GM18511 (cell line): ENCODE data around the gene MOB4.
A peak's percentile ranks its signal among the peaks of the same experiment; 100 is the strongest.
"Not testable (repeated sequence)": the region's sequence is repeated elsewhere in the genome, so short reads cannot be mapped to it uniquely, and the experiment has no call there.

Source experiments
- ATAC-seq: cut with Tn5 transposase; IDR thresholded peaks from one replicate; pipeline ENCODE4 v1.9.1; 2021; ENCODE audit warnings: mild to moderate bottlenecking, moderate library complexity; ENCODE audit not compliant: unreplicated experiment

Gene MOB4

DNA sequence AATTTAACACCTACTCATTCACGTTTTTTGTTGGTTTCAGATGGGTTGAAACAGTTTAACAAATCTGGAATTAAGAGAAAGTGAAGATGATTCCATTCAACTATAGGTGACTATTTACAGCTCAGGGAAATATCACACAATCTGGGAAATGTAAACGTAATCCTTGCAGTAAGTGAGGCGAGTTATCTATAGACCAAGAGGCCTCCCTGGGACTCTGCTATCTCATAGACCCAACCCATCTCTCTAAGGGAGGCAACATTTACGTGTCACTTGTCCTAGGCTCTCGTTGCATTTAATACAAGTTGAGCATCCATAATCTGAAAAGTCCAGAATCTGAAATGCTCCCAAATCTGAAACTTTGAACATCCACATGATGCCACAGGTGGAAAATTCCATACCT, 2.0 kb upstream of the MOB4 start:
- no peak for ATAC-seq

DNA sequence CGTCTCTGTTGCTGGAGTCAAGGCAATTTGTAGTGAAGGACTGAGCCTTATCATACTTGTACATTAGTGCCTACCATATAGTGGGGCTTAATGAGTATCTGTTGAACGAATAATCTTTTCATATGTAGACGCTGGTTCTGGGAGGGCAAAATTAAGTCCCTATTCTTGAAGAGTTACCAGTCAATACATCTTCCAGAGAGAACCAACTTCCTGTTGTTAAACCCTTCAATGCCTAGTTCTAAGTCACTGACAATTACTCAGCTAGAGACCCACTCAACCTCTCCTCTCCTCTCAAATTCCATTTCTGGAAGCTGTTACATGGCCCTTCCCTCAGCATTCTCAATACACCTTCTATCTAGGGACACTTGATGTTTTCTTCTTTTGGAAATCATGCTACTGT, 1.1 kb upstream of the MOB4 start:
- no peak for ATAC-seq

DNA sequence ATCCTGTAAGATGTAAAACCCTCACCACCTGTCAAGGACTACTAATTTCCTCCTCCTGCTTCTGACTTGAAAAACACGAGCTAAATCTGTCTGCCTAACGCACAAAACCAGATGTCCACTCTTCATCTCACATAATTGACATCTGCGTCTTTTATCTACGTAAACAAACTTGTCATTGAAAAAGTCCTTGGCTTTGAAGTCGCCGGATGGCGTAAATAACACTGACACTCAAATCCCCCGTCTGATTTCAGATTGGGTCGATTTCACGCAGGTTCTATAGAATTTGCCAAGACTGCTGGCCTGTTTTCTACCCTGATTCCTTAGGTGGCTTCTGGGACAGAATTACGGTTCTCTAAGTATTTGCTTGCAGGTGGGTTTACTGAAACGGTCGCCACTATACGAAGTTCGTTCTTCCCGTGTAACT, 539 bp upstream of the MOB4 start:
- ATAC-seq = peak; percentile 19

DNA sequence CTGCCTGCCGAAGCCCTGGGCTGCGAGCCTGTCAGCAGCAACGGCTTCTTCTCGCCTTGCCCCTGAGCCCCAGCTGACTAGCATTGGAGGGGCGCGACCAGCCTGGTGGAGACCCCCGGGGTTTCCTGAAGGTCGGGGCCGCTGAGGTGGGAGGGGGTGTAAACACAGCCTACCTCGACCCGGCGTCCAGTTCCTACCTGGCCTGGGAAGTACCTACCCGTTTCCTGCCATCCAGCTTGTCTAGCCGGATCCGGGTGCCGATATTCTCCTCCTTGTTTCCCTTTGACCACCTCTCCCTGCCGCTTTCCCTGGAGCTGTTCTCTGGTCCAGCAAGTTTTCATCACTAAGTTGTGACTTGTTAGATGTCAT, 511 bp downstream of the MOB4 start:
- peak; percentile 15 for ATAC-seq

DNA sequence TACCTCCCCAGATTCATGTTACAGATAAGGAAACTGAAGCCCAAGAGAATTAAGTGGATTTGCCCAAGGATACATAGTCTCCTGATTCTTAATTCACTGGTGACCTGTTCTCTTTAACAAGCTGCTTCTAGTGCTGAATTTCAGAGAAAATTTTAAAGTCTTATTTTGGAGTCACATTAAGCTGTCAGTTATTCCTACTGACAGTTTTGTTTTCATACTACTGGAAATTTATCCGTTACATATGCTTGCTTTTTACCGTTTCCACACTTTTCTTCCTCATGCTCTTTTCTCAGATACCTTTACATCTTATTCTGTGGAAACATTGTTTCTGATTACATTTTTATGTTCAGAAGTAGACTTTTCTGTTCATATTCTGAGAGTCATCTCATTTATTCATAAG, 1.3 kb downstream of the MOB4 start:
- no peak for ATAC-seq

DNA sequence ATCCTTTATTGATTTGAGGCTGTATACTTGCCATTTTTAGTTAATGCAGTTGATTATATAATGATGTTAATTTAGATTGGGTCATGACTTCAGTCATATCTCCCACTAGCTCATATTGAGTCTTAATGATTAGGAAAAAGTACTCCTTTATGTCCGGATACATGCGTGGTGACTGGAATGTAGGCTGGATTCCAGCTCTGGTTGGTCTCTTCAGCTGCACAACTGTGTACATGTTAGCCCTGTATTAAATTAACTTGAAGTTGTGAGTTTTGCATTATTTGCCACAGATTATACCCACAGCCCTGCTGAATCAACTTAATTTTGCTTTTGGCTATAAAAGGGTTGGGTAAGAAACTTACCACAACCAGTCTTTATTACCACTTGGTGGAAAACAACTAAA, 22.5 kb downstream of the MOB4 start:
- no peak for ATAC-seq

DNA sequence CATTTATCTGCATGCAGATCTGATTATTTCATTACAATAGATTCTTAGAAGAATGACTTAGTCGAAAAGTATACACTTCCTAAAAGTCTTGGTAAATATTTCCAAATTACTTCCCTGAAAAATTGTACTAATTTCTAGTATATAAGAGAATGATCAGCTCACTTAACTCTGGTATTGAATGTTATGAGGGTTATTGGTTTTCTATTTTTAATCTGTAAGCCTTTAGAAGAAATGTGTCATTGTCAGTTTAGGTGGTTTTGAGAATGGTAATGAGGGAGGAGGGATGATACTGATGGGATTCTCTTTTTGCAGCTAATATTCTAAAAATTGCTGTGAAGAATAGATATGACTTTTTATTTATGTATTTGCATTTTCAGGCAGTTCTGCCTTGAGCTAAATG, 23.9 kb downstream of the MOB4 start:
- no peak for ATAC-seq

DNA sequence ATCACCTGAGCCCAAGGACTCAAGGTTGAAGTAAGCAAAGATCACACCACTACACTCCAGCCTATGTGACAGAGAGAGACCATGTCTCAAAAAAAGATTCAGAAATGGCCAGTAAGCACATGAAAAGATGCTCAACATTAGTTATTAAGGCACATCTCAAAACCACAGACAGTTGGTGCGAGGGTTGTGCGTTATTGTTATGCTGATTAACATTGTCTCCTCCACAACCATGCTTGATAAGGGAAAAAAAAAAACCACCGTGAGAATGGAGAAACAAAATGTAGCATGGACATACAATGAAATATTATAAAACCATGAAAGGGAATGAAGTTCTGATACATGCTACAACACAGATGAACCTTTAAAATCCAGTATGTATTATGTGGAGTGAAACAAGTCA, 27.3 kb downstream of the MOB4 start:
- ATAC-seq = no peak

DNA sequence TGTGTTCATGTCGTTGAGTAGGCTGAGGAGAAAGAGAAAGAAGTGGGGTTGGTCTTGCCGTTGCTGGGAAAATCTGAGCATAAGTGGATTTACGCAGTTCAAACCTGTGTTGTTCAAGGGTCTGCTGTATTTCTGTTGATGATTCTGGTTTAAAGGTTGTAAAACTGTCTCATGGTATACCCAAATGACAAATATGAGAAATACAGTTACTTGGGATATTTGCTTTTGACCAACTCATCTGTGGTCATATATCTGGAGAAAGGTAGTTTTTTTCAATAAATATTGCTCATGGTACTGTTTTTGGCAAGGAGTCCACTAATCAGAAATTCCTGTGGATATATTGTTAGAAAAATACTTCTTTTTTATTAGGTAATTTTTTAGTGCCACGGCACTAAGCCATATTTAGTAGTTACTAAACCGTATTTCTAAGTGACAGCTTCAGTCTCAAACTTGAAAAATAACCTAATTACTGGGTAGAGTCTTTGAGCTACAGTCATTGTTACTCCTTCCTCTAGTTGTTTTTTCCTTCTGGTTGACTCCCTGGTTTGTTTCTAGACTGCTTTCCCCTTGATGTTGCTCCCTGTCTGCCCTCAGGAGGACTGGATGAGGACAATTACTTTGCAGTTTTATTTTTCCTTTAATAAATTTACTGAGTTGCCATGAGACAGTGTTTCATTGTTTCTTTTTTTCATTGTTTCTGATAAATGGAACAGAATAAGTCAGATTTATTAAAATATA, 31.5 kb downstream of the MOB4 start:
- ATAC-seq = no peak

DNA sequence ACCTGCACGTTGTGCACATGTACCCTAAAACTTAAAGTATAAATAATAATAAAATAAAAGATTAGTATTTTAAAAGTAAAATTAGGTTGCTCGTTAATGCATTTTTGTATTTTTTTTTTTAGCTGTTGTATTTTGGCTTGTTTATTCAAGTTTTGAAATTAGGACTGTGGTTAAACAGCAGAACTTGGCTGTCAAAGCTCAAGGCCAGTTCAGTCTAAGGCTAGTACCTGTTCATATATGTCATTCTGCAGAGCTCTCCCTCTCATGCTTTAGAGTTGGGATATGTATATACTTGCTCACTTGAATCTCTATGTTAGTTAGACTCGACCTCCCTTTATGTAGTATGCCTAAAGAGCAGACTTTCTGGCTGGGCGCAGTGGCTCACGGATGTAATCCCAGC, 32.7 kb downstream of the MOB4 start:
- no peak for ATAC-seq

DNA sequence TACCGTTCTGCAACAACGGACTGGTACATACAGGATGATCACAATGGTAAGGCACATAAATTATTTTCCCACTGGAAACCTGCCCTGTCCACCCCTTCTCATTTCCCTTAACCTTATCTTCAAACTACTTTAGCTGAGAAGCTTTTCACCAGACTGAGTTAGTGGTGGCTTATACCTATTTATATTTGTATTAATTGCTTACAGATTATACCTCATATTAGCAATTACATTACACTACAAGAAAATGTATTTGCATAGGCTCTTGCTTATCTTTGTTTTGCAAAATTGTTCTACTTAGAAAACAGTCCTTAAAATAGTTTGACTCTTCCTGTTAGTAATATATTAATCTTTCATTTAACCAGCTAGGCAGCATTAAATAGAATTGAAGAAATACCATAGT, 35.4 kb downstream of the MOB4 start:
- not testable (repeated sequence) for ATAC-seq

DNA sequence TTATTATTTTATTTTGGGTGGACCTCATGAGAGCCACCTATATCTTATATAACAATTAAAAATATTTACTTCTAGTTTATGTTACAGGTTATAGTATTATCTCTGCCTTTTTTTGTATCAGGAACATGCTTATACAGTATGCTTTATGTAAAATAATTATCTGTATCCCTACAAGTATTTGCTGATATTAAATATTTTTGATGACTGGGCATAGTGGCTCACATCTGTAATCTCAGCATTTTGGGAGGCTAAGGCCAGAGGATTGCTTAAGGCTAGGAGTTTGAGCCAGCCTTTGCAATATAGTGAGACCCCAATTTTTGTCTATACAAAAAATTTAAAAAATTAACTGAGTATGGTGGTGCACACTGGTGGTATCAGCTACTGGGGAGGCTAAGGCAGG, 39.6 kb downstream of the MOB4 start:
- no peak for ATAC-seq

DNA sequence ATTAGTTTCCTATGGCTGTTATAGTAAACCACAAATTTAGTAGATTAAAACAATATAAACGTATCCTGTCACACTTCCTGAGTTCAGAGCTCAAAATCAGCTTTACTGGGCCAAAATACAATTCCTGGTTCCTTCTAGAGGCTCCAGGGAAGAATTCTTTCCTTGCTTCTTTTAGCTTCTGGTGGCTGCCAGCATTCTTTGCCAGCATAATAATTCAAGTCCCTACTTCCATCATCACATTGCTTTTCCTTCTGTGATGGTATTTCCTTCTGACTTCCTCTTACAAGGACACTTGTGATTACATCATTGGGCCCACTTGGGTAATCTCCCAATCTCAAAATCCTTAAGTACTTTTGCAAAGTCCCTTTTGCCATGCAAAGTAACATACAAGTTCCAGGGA, 40.6 kb downstream of the MOB4 start:
- ATAC-seq = no peak

DNA sequence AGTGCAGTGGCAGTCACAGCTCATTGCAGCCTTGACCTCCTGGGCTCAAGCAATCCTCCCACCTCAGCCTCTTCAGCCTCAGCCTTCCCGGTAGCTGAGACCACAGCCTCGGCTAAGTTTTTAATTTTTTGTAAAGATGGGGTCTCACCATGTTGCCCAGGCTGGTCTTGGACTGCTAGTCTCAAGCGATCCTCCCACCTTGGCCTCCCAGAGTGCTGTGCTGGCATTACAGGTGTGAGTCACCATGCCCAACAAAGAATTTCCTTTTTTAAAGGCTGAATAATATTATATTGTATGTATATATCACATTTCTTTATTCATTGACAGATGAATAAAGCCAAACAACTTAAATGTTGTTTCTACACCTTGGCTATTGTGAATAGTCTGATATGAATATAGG, 42.5 kb downstream of the MOB4 start:
- no peak for ATAC-seq

DNA sequence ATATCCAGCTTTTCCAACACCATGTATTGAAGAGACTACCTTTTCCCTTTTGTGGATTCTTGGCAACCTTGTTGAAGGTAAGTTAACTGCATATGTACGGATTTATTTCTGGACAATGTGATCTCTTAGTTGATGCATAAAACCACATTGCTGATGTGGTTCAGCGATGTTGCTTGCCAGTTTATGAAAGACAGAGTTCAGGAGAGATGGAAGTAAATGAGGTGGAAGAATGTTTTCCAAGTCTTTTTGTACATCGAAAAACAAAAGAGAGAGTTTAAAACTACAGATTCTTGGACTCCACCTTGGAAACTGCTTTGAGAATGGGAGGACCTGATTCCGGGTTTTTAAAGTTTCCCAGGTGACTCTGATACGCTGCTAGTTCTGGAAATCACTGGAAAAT, 43.8 kb downstream of the MOB4 start:
- no peak for ATAC-seq

DNA sequence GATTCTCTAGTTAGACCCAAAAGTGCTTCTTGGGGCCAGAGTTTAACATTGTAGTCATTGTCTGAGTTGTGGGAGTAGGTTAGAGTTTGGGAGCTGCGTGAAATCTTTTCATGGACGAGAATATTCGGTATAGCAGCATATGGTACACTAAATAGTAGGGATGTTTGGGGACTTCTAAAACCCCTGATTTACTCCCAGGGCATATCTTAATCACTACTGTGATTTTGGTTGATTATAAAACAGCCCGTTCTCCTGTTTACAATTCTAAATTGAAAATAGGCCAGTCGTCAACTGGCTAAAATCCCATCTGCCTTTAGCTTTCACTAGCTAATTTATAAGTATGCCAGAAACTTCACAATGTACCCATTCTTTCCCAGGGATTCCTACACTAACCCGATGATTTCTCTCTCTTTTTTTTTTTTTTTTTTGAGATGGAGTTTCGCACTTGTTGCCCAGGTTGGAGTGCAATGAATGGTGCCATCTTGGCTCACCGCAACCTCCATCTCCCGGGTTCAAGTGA, 44.3 kb downstream of the MOB4 start:
- ATAC-seq = no peak

DNA sequence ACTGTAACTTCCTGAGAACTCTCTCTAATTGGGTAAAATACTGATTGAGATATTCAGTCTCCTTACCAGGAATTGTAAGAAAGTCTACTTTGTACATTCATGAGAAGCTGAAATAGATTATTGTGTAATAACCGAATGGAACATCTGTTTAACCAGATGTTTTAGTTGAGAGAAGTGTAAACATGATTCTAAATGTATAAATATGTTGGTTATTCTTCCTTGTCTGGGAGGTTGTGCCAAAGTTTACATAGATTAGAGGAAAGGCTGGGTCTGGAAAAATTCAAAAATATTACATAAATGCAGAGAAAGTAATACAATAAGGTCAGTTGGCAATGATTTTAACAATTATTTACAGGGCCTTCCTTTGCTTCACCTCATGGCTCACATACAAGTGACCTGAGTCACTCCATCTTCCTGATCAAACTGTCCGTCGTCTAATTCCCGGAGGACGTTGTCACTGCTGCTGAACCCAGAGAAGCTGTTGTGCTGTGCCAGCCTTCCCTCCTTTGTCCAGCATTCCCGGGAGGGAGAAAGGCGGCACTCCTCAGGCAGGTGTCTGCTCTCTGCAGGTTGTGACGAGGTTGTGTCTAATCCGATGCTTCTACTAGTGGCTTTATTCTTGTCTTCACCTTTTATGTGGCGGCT, 55.9 kb downstream of the MOB4 start:
- no peak for ATAC-seq

DNA sequence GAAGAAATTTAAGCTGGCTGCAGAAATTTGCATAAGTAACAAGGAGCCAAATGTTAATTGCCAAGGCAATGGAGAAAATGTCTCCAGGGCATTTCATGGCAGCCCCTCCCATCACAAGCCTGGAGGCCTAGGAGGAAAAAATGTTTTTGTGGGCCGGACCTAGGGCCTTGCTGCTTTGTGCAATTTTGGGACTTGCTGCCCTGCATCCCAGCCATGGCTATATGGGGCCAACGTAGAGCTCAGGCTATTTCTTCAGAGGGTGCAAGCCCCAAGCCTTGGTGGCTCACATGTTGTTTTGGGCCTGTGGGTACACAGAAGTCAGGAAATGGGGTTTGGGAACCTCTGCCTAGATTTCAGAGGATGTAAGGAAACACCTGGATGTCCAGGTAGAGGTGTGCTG, 57.7 kb downstream of the MOB4 start:
- no peak for ATAC-seq

DNA sequence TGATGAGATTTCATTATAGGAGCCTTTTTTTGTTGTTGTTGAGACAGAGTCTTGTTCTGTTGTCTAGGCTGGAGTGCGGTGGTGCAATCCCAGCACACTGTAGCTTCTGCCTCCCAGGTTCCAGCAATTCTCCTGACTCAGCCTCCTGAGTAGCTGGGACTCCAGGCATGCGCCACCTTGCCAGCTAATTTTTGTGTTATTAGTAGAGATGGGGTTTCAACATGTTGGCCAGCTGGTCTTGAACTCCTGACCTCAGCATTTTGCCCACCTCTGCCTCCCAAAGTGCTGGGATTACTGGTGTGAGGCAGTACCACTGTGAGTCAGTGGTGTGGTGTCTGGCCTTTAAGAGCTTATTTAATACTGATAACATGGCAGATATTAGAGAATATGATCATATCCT, 60.1 kb downstream of the MOB4 start:
- ATAC-seq = no peak

DNA sequence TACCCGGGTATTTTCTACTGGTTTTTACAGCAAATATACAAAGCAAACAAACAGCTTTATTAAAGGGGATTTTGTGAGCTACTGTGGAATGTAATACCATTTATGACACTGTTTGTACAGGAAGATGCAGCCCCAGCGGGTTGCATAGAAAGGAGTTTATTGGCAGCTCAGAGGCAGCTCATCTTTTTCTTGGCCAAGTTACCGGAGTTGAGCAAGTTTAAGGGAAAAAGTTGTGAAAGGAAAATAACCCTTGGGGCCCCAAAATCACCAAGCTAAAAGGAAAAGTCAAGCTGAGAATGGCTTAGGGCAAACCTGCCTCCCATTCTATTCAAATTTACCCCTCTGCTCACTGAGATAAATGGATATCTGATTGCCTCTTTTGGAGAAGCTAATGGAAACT, 60.8 kb downstream of the MOB4 start:
- ATAC-seq = no peak

DNA sequence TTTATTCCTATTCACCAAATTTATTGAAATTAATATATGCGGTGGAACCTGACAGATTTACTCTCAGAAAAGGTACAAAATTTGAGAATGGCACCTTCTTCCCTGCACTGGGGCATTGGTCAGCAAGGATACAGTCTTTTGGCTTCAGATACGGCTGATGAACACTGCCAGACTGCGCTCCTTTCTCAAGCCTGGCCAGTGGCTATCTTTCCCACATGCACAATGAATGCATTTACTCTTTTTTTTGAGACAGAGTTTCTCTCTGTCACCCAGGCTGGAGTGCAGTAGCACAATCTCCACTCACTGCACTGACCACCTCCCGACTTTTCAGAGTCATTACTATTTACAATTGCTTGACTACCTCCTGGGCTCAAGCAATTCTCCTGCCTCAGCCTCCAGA, 61.6 kb downstream of the MOB4 start:
- ATAC-seq = no peak

DNA sequence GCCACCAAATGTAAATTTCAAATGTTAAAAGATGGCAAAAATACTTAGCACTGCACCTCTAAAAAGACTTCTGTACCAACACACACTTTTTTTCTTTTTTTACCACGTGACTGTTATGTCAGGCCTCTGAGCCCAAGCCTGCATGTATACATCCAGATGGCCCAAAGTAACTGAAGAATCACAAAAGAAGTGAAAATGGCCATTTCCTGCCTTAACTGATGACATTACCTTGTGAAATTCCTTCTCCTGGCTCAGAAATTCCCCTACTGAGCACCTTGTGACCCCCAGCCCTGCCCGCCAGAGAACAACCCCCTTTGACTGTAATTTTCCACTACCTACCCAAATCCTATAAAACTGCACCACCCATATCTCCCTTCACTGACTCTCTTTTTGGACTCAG, 62.4 kb downstream of the MOB4 start:
- ATAC-seq = not testable (repeated sequence)

DNA sequence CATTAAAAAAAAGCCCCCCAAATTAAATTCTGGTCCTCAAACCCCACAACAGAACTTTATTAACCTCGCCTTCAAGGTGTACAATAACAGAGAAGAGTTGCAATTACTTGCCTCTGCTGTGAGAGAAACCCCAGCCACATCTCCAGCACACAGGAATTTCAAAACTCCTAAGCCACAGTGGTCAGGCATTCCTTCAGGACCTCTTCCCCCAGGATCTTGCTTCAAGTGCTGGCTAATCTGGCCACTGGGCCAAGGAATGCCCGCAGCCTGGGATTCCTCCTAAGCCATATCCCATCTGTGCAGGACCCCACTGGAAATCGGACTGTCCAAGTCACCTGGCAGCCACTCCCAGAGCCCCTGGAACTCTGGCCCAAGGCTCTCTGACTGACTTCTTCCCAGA, 64.3 kb downstream of the MOB4 start:
- ATAC-seq = not testable (repeated sequence)
